Measurements from ENCODE around the gene ARHGAP1.

- TF ChIP-seq EZH2 (IDR thresholded peaks at IDR 0.05): no peak
- TF ChIP-seq POLR2AphosphoS5 (IDR thresholded peaks at IDR 0.05; ENCODE audit: borderline replicate concordance, low read depth, low read length): no peak
Observed at GRCh38 chr11:46633291-46634217, 66.9 kb downstream of the ARHGAP1 start.

Data from SK-N-MC (cell line).